Vagina (tissue), 2 donors: ENCODE measurements around the gene AP1B1.

Source experiments
- CTCF ChIP-seq, 3 experiments: fragments of 450-650 bp in 2 of 3; fragments of 200-600 bp in 1 of 3; sonication (generic) in 1 of 3; IDR thresholded peaks; one replicate each; pipeline ENCODE4 v1.5.1; 2017 to 2019; ENCODE audit warnings: antibody characterized with exemption in 3 of 3, mild to moderate bottlenecking in 2 of 3, moderate library complexity in 2 of 3
- POLR2A ChIP-seq, 2 donors: fragments of 450-650 bp; IDR thresholded peaks; one replicate each; pipeline ENCODE4 v1.6.1; 2017; ENCODE audit warnings: antibody characterized with exemption in 2 of 2, mild to moderate bottlenecking in 2 of 2, moderate library complexity in 2 of 2

DNA sequence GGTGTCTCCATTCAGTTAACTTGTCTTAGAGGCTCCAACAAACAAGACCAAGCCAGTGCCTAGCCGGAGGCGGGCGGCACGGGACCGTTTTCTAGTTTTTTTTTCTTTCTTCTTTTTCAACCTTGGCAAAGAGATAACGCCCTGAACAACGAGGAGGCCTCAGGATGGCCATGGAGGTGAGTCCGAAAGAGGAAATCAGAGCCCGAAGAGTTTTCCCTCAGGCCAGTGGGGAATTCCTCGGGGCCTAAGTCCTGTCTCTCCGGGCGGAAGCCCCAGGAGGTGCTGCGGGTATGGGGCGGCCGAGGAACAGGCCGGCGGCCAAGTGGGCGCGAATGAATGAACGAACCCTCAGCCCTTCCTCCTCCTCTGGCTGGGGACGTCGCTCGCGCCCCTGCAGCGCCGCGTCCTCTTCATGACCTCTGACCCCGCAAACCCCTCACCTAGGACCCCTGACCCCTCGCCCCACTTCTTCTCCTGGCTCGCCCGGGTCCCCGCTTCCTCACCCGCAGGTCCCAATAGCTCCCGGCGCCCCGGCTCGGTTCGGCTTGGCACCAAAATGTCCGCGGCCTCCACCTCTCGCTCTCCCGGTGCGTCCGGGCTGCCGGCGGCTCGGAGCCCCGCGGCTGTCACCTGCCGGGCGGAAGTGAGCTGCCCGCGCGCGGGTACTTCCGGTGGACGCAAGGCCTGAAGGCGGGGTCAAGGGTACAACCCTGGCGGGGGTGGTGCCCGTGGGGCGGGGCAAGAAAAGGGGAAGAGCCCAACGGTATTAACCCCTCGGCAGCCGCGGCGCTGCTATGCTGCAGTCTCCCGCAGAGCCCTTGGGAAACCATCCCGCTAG is at the start of gene AP1B1:
- TF ChIP-seq CTCF (IDR thresholded peaks at IDR 0.05) (no peak), POLR2A (IDR thresholded peaks at IDR 0.05) (no peak)
